ENCODE results near the gene NPM1.
"Not testable (repeated sequence)": the region's sequence is repeated elsewhere in the genome, so short reads cannot be mapped to it uniquely, and the experiment has no call there.

The NPM1 gene

GRCh38 chr5:171387345-171387969 lies at the start of gene NPM1:
Gene NPM1 (plus strand): TSS chr5:171387849. CDS start chr5:171387949, 100 bp downstream.
- no CpG with 5 or more reads among the region's 56 CpGs for WGBS (ENCODE audit: insufficient coverage, insufficient read length)
- H3K4me1 ChIP-seq (ENCODE audit: control insufficient read depth, insufficient read depth, low read length): no peaks in the 10 kb centered on the region; the same call in 1 of the 2 replicates

DNA sequence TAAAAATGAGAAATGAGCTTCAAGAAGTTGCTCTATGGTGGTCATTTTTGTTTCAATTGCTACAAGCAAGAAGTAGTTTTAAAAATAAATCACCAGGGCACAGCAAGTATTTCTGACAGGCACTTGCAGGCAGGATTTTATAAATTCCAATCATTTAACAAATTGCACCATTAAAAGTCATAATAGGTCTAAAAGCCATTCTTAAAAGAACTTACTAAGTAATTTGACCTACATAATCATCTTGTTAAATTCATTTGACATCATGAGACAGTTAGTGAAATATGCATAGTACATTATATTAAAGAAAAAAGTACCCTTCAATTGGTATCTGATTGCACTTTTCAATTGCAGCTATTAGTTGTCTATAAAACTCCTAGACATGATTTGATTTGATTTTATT lies 47.6 kb upstream of the NPM1 start:
- Histone ChIP-seq H3K4me1 (ENCODE audit: control insufficient read depth, insufficient read depth, low read length) (no peaks in the 10 kb centered on the region), H3K27ac (ENCODE audit: low read length) (no peak overlapping the region), H3K9me3 (ENCODE audit: control insufficient read depth, insufficient read depth, low read length) (no peaks in the 10 kb centered on the region), H3K36me3 (ENCODE audit: control insufficient read depth, insufficient read depth, low read length) (no peaks in the 10 kb centered on the region), H3K4me3 (ENCODE audit: low read length) (no peak overlapping the region), H3K27me3 (ENCODE audit: control insufficient read depth, insufficient read depth, low read length) (peaks cover 16% of the 10 kb centered on the region; the same call in 1 of the 2 replicates)
- no peak for DNase-seq (ENCODE audit: low read depth, low spot score)

More at GRCh38 chr5:171387345-171387969, at the start of gene NPM1:
- H3K4me3 ChIP-seq (ENCODE audit: low read length): peak within 1 kb of the TSS; percentile 92
- H3K27me3 ChIP-seq (ENCODE audit: control insufficient read depth, insufficient read depth, low read length): no peaks in the 10 kb centered on the region; the same call in 1 of the 2 replicates
- peaks cover 14% of the 10 kb centered on the region; the same call in 1 of the 2 replicates for H3K36me3 ChIP-seq (ENCODE audit: control insufficient read depth, insufficient read depth, low read length)
- H3K27ac ChIP-seq (ENCODE audit: low read length): no peak within 1 kb of the TSS
- peak; percentile 96 for DNase-seq (ENCODE audit: low read depth, low spot score)
- H3K9me3 ChIP-seq (ENCODE audit: control insufficient read depth, insufficient read depth, low read length): no peaks in the 10 kb centered on the region

GRCh38 chr5:171340491-171340890 lies 47.2 kb upstream of the NPM1 start:
- Histone ChIP-seq H3K4me3 (ENCODE audit: low read length) (no peak overlapping the region), H3K36me3 (ENCODE audit: control insufficient read depth, insufficient read depth, low read length) (no peaks in the 10 kb centered on the region), H3K4me1 (ENCODE audit: control insufficient read depth, insufficient read depth, low read length) (no peaks in the 10 kb centered on the region), H3K27ac (ENCODE audit: low read length) (no peak overlapping the region), H3K27me3 (ENCODE audit: control insufficient read depth, insufficient read depth, low read length) (peaks cover 15% of the 10 kb centered on the region; the same call in 1 of the 2 replicates), H3K9me3 (ENCODE audit: control insufficient read depth, insufficient read depth, low read length) (no peaks in the 10 kb centered on the region)
- WGBS (ENCODE audit: insufficient coverage, insufficient read length): 100% methylated on average over 3 of the region's 6 CpGs
- no peak for DNase-seq (ENCODE audit: low read depth, low spot score)

DNA sequence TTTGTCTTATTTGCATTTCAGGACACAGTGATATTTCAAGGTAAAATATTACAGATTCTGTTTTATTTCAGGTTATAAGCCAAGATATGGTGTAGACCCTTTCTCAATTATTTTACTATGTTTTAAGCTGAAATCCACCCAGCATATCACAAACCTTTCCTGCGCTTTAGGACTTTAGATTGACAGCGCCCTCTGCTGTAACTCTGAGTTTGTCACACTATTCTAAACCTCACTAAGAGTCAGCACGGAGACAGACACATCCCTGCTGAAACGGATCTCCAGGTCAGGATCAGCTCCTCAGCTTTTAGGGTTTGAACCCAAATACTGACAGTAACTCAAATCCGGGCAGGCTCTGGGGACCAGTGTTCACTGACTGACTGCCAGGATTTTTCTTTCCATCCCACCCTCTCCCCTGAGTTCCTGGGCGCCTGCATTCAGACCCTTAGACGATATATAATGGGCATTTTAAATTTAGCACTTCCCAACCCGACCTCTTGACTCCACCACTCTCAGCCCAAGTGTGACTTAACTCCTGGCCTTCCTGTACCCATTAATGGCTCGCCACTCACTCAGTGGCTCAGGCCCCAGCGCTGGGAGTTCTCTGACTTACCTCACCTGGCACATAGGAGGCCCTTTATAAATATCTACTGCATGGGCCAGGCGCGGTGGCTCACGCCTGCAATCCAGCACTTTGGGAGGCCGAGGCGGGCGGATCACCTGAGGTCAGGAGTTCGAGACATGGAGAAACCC lies 45.1 kb upstream of the NPM1 start:
- no peak overlapping the region for H3K27ac ChIP-seq (ENCODE audit: low read length)
- H3K9me3 ChIP-seq (ENCODE audit: control insufficient read depth, insufficient read depth, low read length): no peaks in the 10 kb centered on the region
- no peaks in the 10 kb centered on the region for H3K36me3 ChIP-seq (ENCODE audit: control insufficient read depth, insufficient read depth, low read length)
- no peak overlapping the region for H3K4me3 ChIP-seq (ENCODE audit: low read length)
- no peak for DNase-seq (ENCODE audit: low read depth, low spot score)
- peaks cover 2% of the 10 kb centered on the region; the same call in 1 of the 2 replicates for H3K27me3 ChIP-seq (ENCODE audit: control insufficient read depth, insufficient read depth, low read length)
- no CpG with 5 or more reads among the region's 17 CpGs for WGBS (ENCODE audit: insufficient coverage, insufficient read length)
- H3K4me1 ChIP-seq (ENCODE audit: control insufficient read depth, insufficient read depth, low read length): no peaks in the 10 kb centered on the region

- Histone ChIP-seq H3K4me1 (ENCODE audit: control insufficient read depth, insufficient read depth, low read length) (no peaks in the 10 kb centered on the region), H3K9me3 (ENCODE audit: control insufficient read depth, insufficient read depth, low read length) (no peaks in the 10 kb centered on the region), H3K27ac (ENCODE audit: low read length) (no peak overlapping the region), H3K27me3 (ENCODE audit: control insufficient read depth, insufficient read depth, low read length) (no peaks in the 10 kb centered on the region), H3K4me3 (ENCODE audit: low read length) (no peak overlapping the region), H3K36me3 (ENCODE audit: control insufficient read depth, insufficient read depth, low read length) (no peaks in the 10 kb centered on the region)
- DNase-seq (ENCODE audit: low read depth, low spot score): no peak
- WGBS (ENCODE audit: insufficient coverage, insufficient read length): no CpG with 5 or more reads among the region's 19 CpGs
These were observed 42.6 kb upstream of the NPM1 start for GRCh38 chr5:171344936-171345608.

DNA sequence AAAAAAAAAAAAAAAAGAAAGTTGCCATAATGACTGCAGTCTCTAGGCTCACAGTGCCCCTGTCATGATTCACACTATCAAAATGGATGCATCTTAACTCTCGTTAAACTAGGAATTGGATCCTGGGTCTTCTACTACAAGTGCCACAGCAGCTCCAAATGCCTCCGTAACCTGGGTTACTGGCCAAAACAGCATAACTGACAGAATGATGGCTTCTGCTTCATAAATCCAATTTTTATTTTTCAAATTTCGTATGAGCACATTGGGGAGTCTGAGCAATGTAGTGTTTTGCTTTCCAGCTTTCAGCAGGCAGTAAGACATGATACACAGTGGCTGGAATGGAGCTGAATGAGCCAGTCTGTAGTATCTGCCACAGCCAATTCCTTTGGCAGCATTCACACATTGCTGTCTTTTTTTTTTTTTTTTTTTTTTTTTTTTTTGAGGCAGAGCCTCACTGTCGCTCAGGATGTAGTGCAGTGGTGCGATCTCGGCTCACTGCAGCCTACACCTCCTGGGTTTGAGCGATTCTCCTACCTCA lies 36.0 kb upstream of the NPM1 start:
- H3K36me3 ChIP-seq (ENCODE audit: control insufficient read depth, insufficient read depth, low read length): no peaks in the 10 kb centered on the region
- H3K9me3 ChIP-seq (ENCODE audit: control insufficient read depth, insufficient read depth, low read length): no peaks in the 10 kb centered on the region
- no peak overlapping the region for H3K27ac ChIP-seq (ENCODE audit: low read length)
- H3K27me3 ChIP-seq (ENCODE audit: control insufficient read depth, insufficient read depth, low read length): no peaks in the 10 kb centered on the region; the same call in 1 of the 2 replicates
- no peak overlapping the region for H3K4me3 ChIP-seq (ENCODE audit: low read length)
- no CpG with 5 or more reads among the region's 7 CpGs for WGBS (ENCODE audit: insufficient coverage, insufficient read length)
- H3K4me1 ChIP-seq (ENCODE audit: control insufficient read depth, insufficient read depth, low read length): no peaks in the 10 kb centered on the region
- DNase-seq (ENCODE audit: low read depth, low spot score): no peak

DNA sequence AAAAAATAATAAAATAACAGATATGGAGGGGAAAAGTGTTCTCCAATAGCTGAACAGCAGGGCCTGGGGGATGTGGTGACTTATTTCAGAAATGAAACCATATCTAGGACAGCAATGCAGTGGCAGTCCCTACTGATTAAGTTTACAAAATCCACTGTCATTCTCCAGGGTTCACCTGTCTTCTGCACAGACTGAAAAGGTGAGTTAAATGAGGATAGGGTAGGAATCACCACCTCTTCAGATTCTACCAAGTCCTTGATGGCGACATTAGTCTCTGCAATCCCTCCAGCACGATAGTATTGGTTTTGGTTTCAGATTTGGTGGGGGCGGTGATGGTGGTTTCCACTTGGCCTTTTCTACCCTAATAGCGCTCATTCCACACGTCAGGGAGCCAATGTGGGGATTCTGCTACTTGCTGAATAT lies 32.3 kb upstream of the NPM1 start:
- no CpG with 5 or more reads among the region's 5 CpGs for WGBS (ENCODE audit: insufficient coverage, insufficient read length)
- Histone ChIP-seq H3K27me3 (ENCODE audit: control insufficient read depth, insufficient read depth, low read length) (no peaks in the 10 kb centered on the region; the same call in 1 of the 2 replicates), H3K27ac (ENCODE audit: low read length) (no peak overlapping the region), H3K9me3 (ENCODE audit: control insufficient read depth, insufficient read depth, low read length) (no peaks in the 10 kb centered on the region), H3K36me3 (ENCODE audit: control insufficient read depth, insufficient read depth, low read length) (no peaks in the 10 kb centered on the region), H3K4me3 (ENCODE audit: low read length) (no peak overlapping the region), H3K4me1 (ENCODE audit: control insufficient read depth, insufficient read depth, low read length) (no peaks in the 10 kb centered on the region)
- no peak for DNase-seq (ENCODE audit: low read depth, low spot score)

DNA sequence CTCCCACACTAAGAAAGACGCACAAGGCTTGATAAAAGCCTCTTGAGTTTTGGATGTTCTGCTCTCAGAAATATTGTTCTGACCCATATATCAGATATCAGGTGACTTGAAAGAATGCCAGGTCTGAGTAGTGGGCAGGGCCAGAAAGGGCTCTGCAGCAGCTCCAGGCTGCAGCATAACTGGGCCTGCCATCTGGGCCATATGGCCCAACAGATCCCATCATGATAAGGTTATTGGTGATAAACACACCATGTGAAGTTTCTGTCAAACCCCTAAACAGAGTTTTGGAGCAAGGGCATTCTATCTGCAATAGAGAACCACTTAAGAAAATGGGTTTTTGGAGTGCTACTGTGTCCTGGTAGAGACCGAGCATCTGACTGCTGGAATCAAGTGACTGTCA lies 29.8 kb upstream of the NPM1 start:
- no peaks in the 10 kb centered on the region for H3K9me3 ChIP-seq (ENCODE audit: control insufficient read depth, insufficient read depth, low read length)
- H3K36me3 ChIP-seq (ENCODE audit: control insufficient read depth, insufficient read depth, low read length): no peaks in the 10 kb centered on the region
- DNase-seq (ENCODE audit: low read depth, low spot score): no peak
- no CpG with 5 or more reads among the region's 2 CpGs for WGBS (ENCODE audit: insufficient coverage, insufficient read length)
- no peaks in the 10 kb centered on the region; the same call in 1 of the 2 replicates for H3K27me3 ChIP-seq (ENCODE audit: control insufficient read depth, insufficient read depth, low read length)
- H3K27ac ChIP-seq (ENCODE audit: low read length): no peak overlapping the region
- no peaks in the 10 kb centered on the region for H3K4me1 ChIP-seq (ENCODE audit: control insufficient read depth, insufficient read depth, low read length)
- H3K4me3 ChIP-seq (ENCODE audit: low read length): no peak overlapping the region

GRCh38 chr5:171361151-171361550 lies 26.5 kb upstream of the NPM1 start:
- not testable (repeated sequence) for H3K4me3 ChIP-seq (ENCODE audit: low read length); H3K36me3 ChIP-seq (ENCODE audit: control insufficient read depth, insufficient read depth, low read length); H3K27ac ChIP-seq (ENCODE audit: low read length); H3K27me3 ChIP-seq (ENCODE audit: control insufficient read depth, insufficient read depth, low read length); DNase-seq (ENCODE audit: low read depth, low spot score); H3K4me1 ChIP-seq (ENCODE audit: control insufficient read depth, insufficient read depth, low read length); H3K9me3 ChIP-seq (ENCODE audit: control insufficient read depth, insufficient read depth, low read length)
- WGBS (ENCODE audit: insufficient coverage, insufficient read length): no CpG with 5 or more reads among the region's 7 CpGs

- WGBS (ENCODE audit: insufficient coverage, insufficient read length): no CpG with 5 or more reads among the region's 3 CpGs
- H3K27me3 ChIP-seq (ENCODE audit: control insufficient read depth, insufficient read depth, low read length); H3K9me3 ChIP-seq (ENCODE audit: control insufficient read depth, insufficient read depth, low read length); H3K4me1 ChIP-seq (ENCODE audit: control insufficient read depth, insufficient read depth, low read length); H3K27ac ChIP-seq (ENCODE audit: low read length); H3K4me3 ChIP-seq (ENCODE audit: low read length); DNase-seq (ENCODE audit: low read depth, low spot score); H3K36me3 ChIP-seq (ENCODE audit: control insufficient read depth, insufficient read depth, low read length): not testable (repeated sequence)
These were observed 24.4 kb upstream of the NPM1 start for GRCh38 chr5:171363249-171363648.

Measured in iPS DF 6.9 (cell line).